CD4-positive, alpha-beta memory T cell (primary cell): ENCODE data around the gene PCSK6. TPM values are rescaled to one million over a fixed set of nuclear protein-coding genes. Genes with fewer than 3 reads are reported as not detected.

Experiments used
- CTCF ChIA-PET: fragments of 350-600 bp; sonication (Branson Sonifier 250); formaldehyde crosslinking; loops from one replicate; lab custom pipeline; 2021; ENCODE audit warnings: inconsistent platforms; ENCODE audit not compliant: partially characterized antibody; lab: Charles Lee
- POLR2A ChIA-PET: fragments of 350-600 bp; sonication (Branson Sonifier 250); formaldehyde crosslinking; loops from one replicate; lab custom pipeline; 2021; ENCODE audit not compliant: partially characterized antibody; lab: Charles Lee
- DNase-seq, 5 donors: peaks; one replicate each; pipeline versions ENCODE4 v3.0.0 to v3.0.0-alpha.2; 2020 to 2022; ENCODE audit warnings: mixed read lengths in 1 of 5
- H3K27ac ChIP-seq: one replicate; pipeline ENCODE4 v1.7.0; 2013; ENCODE audit warnings: low read depth, low read length
- H3K27me3 ChIP-seq: 2 replicates; pipeline ENCODE4 v1.7.0; 2013; ENCODE audit warnings: mild to moderate bottlenecking, low read length, moderate library complexity; ENCODE audit not compliant: insufficient read depth
- H3K36me3 ChIP-seq: 2 replicates; pipeline ENCODE4 v1.7.0; 2013; ENCODE audit warnings: mild to moderate bottlenecking, low read length, moderate library complexity; ENCODE audit not compliant: insufficient read depth
- H3K4me1 ChIP-seq: 2 replicates; pipeline ENCODE4 v1.7.0; 2013; ENCODE audit warnings: mild to moderate bottlenecking, low read length, moderate library complexity; ENCODE audit not compliant: insufficient read depth
- H3K4me3 ChIP-seq, 2 donors: one replicate each; pipeline ENCODE4 v1.7.0; 2013; ENCODE audit warnings: low read length in 2 of 2, mild to moderate bottlenecking in 1 of 2
- H3K9me3 ChIP-seq, 2 donors: one replicate each; pipeline ENCODE4 v1.7.0; 2013; ENCODE audit warnings: low read length in 2 of 2, control low read depth in 1 of 2; ENCODE audit not compliant: control insufficient read depth in 1 of 2
- H3K27ac Mint-ChIP-seq, 7 donors: one replicate each; pipeline ENCODE4 v1.8.0; 2020 to 2021; ENCODE audit warnings: mixed read lengths in 7 of 7, mild to moderate bottlenecking in 6 of 7, inconsistent platforms in 3 of 7, moderate library complexity in 3 of 7
- H3K27me3 Mint-ChIP-seq, 2 donors: one replicate each; pipeline ENCODE4 v1.8.0; 2020 to 2021; ENCODE audit warnings: mixed read lengths in 2 of 2
- H3K36me3 Mint-ChIP-seq, 2 donors: one replicate each; pipeline ENCODE4 v1.8.0; 2020 to 2021; ENCODE audit warnings: mixed read lengths in 2 of 2, inconsistent platforms in 1 of 2, mild to moderate bottlenecking in 1 of 2
- H3K4me1 Mint-ChIP-seq, 4 donors: one replicate each; pipeline ENCODE4 v1.8.0; 2020 to 2021; ENCODE audit warnings: mixed read lengths in 4 of 4, mild to moderate bottlenecking in 1 of 4
- H3K4me3 Mint-ChIP-seq, 8 donors: one replicate each; pipeline ENCODE4 v1.8.0; 2020 to 2021; ENCODE audit warnings: mixed read lengths in 8 of 8, mild to moderate bottlenecking in 7 of 8, moderate library complexity in 6 of 8, inconsistent platforms in 3 of 8
- H3K9me3 Mint-ChIP-seq, 8 donors: one replicate each; pipeline ENCODE4 v1.8.0; 2020 to 2021; ENCODE audit warnings: mixed read lengths in 8 of 8, mild to moderate bottlenecking in 5 of 8, inconsistent platforms in 3 of 8, moderate library complexity in 1 of 8
- intact Hi-C: fragments of 100-400 bp; cut with micrococcal nuclease; formaldehyde crosslinking; loops from one replicate; pipeline ENCODE4 v1.15.1; 2023
- polyA plus RNA-seq, 2 donors: library from polyadenylated mRNA; unstranded; fragments of 300-500 nt; fragmentation: Illumina TruSeq; gene quantifications; one replicate each; pipeline ENCODE4 v1.2.3, GENCODE V29; 2021
- total RNA-seq, 2 experiments: library from RNA; stranded (reverse); gene quantifications; one replicate each; pipeline ENCODE4 v1.2.3, GENCODE V29; 2021

The PCSK6 gene
- total and polyA plus RNA-seq, 4 experiments from 2014 or later, result 0.08 to 0.53 (median 0.32) TPM

DNA sequence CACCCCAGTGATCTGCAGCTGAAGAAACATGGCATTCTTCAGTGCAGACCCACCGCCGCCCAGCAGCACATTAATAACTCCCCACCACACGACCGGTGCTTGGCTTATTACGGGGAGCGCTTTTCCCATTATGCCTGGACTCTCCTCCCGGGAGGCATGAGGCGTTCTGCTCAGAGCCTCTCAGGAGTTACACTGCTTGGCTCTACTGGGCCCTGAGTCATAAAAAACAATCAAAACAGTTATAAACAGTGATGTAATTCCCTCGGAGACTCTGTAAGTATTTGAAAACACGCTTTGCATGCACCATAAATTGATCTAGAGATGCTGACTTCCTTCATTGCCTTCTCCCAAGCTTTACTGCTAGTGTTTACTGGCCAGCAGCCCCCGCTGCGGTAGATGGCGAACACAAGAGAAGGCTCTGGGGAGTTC is 117.3 kb downstream of the PCSK6 start:
- no peaks in the 10 kb centered on the region for H3K27me3 ChIP-seq
- H3K27ac ChIP-seq, result no peak overlapping the region
- Mint-ChIP-seq H3K4me3 (no peak overlapping the region), H3K27me3 (peaks cover 2 to 7% of the 10 kb centered on the region in 2 donors), H3K27ac (no peak overlapping the region), H3K9me3 (no peaks in the 10 kb centered on the region), H3K4me1 (peaks cover 0 to 1% (median under 1%) of the 10 kb centered on the region in 4 donors), H3K36me3 (no peaks in the 10 kb centered on the region)
- DNase-seq, result no peak
- no peaks in the 10 kb centered on the region for H3K36me3 ChIP-seq
- no peaks in the 10 kb centered on the region for H3K9me3 ChIP-seq
- intact Hi-C loops, result no loop called here
- no peak overlapping the region for H3K4me3 ChIP-seq
- H3K4me1 ChIP-seq, result no peaks in the 10 kb centered on the region
- ChIA-PET CTCF (no interaction called here), POLR2A (no interaction called here)

DNA sequence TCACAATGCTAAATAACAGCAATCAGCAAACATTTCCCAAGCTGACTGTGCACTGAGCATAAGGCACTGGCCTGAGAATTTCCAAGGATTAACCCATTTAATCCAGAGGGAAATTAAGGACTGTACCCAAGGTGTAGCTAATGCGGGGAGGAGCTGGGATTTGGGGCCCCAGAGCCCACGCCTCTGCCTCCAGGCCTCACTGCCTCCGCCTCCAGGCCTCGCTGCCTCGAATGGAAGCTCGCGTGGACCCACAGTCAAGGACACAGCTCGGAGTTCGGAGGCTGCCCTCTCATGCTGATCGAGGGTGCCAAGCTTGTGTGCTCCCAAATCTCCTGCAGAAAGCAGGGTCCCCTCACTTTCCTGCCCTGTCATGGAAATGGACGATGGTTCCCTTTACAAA is 118.0 kb downstream of the PCSK6 start:
- Mint-ChIP-seq H3K36me3 (no peaks in the 10 kb centered on the region), H3K4me3 (no peak overlapping the region), H3K27ac (no peak overlapping the region), H3K9me3 (no peaks in the 10 kb centered on the region), H3K27me3 (peaks cover 2 to 7% of the 10 kb centered on the region in 2 donors), H3K4me1 (peaks cover 0 to 1% (median under 1%) of the 10 kb centered on the region in 4 donors)
- no peak overlapping the region for H3K4me3 ChIP-seq
- no peak for DNase-seq
- H3K36me3 ChIP-seq, result no peaks in the 10 kb centered on the region
- no peak overlapping the region for H3K27ac ChIP-seq
- no peaks in the 10 kb centered on the region for H3K27me3 ChIP-seq
- H3K9me3 ChIP-seq, result no peaks in the 10 kb centered on the region
- no peaks in the 10 kb centered on the region for H3K4me1 ChIP-seq
- CTCF ChIA-PET, result no interaction called here
- intact Hi-C loops, result no loop called here
- POLR2A ChIA-PET, result no interaction called here

DNA sequence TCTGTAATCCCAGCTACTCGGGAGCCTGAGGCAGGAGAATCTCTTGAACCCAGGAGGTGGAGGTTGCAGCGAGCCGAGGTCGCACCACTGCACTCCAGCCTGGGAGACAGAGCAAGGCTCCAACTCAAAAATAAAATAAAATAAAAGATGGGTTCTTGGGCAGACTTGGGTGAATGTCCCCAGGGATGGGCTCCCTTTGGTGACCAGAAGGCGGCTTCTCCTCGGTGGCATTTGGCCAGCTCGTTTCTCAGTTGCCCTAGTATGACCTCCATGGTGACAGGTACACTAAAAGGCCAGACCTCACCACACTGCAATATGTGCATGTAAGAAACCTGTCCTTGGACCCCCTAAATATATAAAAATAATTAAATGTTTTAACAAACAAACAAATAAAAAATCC is 118.4 kb downstream of the PCSK6 start:
- peaks cover 2 to 7% of the 10 kb centered on the region in 2 donors for H3K27me3 Mint-ChIP-seq
- H3K4me1 ChIP-seq, result no peaks in the 10 kb centered on the region
- CTCF ChIA-PET, result no interaction called here

DNA sequence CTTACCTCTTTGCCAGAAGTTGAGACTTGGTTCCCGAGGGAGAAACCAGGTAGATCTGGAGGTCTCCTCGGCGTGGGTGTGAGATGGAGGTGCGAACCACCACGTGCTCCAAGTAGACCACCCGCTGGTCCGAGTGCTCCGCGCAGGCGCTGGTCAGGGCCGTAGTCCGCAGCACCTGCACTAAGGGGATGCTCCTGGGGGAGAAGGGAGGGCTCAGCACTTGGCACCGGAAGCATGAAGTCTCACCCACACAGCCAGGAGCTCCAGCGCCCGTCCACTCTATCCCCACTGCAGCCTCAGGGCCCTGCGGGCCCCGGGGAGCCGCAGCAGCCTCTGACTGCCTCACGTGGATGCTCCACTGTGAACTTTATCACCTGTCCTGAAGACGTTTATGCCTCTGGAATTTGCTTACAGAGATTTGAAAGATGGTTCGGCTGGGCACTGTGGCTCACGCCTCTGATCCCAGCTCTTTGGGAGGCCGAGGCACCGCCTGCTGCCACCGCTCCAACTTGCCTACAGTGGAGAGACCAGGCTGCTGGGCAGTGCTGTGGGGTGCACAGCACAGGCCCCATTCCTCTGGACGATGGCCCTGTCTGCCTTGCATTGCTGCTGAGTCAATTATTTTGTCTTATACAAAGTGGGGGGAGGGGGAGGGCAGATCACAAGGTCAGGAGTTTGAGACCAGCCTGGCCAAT is 119.0 kb downstream of the PCSK6 start:
- H3K36me3 ChIP-seq, result no peaks in the 10 kb centered on the region
- H3K27me3 ChIP-seq, result no peaks in the 10 kb centered on the region
- no peaks in the 10 kb centered on the region for H3K9me3 ChIP-seq
- DNase-seq, result no peak
- Mint-ChIP-seq H3K4me1 (peaks cover 0 to 1% (median under 1%) of the 10 kb centered on the region in 4 donors), H3K36me3 (no peaks in the 10 kb centered on the region), H3K27ac (no peak overlapping the region), H3K4me3 (no peak overlapping the region), H3K27me3 (peaks cover 2 to 7% of the 10 kb centered on the region in 2 donors), H3K9me3 (no peaks in the 10 kb centered on the region)
- no peak overlapping the region for H3K4me3 ChIP-seq
- CTCF ChIA-PET, result no interaction called here
- POLR2A ChIA-PET, result no interaction called here
- H3K27ac ChIP-seq, result no peak overlapping the region
- intact Hi-C loops, result no loop called here
- no peaks in the 10 kb centered on the region for H3K4me1 ChIP-seq

More for the DNA sequence above, 118.4 kb downstream of the PCSK6 start:
- Mint-ChIP-seq H3K27ac (no peak overlapping the region), H3K4me3 (no peak overlapping the region), H3K4me1 (peaks cover 0 to 1% (median under 1%) of the 10 kb centered on the region in 4 donors), H3K36me3 (no peaks in the 10 kb centered on the region), H3K9me3 (no peaks in the 10 kb centered on the region)
- Histone ChIP-seq H3K9me3 (no peaks in the 10 kb centered on the region), H3K27ac (no peak overlapping the region), H3K4me3 (no peak overlapping the region), H3K36me3 (no peaks in the 10 kb centered on the region), H3K27me3 (no peaks in the 10 kb centered on the region)
- no peak for DNase-seq
- intact Hi-C loops, result no loop called here
- POLR2A ChIA-PET, result no interaction called here

DNA sequence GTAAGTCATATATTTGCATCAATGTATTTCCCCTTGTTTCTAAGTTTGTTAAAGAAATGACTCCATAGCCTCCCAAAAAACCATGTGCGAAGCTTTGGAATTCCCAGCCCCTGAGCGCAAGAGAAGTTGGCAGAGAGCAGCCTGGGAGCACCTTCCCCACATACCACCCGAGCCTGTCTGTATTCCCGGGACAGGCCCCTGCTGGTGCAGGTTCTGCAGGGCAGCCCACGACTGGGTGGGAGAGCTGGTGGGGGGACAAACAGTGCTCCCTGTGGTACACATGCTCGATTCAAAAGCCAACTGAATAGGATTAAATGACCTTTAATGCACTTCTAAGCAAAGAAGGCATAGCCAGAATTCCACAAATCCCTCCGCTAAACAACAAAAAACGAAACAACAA is 119.8 kb downstream of the PCSK6 start:
- no peak overlapping the region for H3K27ac Mint-ChIP-seq
- peaks cover 0 to 1% (median under 1%) of the 10 kb centered on the region in 4 donors for H3K4me1 Mint-ChIP-seq
- no peak overlapping the region for H3K4me3 Mint-ChIP-seq
- intact Hi-C loops, result no loop called here
- POLR2A ChIA-PET, result no interaction called here
- H3K36me3 Mint-ChIP-seq, result no peaks in the 10 kb centered on the region
- CTCF ChIA-PET, result no interaction called here
- H3K27me3 Mint-ChIP-seq, result peaks cover 2 to 7% of the 10 kb centered on the region in 2 donors
- H3K9me3 Mint-ChIP-seq, result peaks cover 0 to 3% (median under 1%) of the 10 kb centered on the region in 8 donors
- H3K27ac ChIP-seq, result no peak overlapping the region
- no peaks in the 10 kb centered on the region for H3K4me1 ChIP-seq
- no peaks in the 10 kb centered on the region for H3K9me3 ChIP-seq
- no peak overlapping the region for H3K4me3 ChIP-seq
- no peak for DNase-seq
- H3K27me3 ChIP-seq, result no peaks in the 10 kb centered on the region
- no peaks in the 10 kb centered on the region for H3K36me3 ChIP-seq

DNA sequence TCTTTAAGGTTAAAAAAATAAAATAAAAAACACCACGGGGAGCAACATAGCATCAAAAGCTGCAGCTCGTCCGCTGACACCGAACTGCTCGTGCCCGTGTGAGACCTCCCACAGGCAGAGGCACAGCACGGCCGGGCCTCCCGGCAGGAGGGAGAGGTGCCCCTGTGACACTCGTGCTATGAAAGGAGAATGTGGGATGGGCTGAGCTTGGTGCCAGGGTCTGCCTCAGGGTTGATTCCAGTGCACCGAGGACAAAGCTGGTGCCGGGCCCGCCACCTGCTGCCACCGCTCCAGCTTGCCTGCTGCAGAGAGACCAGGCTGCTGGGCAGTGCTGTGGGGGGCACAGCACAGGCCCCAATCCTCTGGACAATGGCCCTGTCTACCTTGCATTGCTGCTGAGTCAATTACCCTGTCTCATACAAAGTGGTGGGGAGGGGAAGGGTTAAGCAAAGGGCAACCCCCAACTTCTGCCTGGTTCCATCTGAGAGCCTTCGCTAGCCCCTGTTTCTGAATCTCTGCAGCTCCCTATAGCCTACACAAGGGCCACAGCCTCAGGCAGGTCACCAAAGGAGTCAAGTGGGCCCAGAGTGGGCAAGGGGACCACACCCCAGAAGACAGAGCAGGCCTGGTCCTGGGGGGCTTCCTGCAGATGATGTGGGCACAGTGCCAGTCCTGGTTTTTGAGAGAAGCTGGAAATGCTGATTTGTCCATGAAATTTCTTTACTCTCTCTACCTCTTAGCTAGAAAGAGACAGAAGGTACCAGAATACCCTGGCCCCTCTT is 120.5 kb downstream of the PCSK6 start:
- Histone ChIP-seq H3K27ac (no peak overlapping the region), H3K4me1 (no peaks in the 10 kb centered on the region), H3K9me3 (no peaks in the 10 kb centered on the region), H3K4me3 (no peak overlapping the region), H3K27me3 (no peaks in the 10 kb centered on the region), H3K36me3 (no peaks in the 10 kb centered on the region)
- ChIA-PET POLR2A (no interaction called here), CTCF (no interaction called here)
- Mint-ChIP-seq H3K4me1 (peaks cover 0 to 1% (median under 1%) of the 10 kb centered on the region in 4 donors), H3K36me3 (no peaks in the 10 kb centered on the region), H3K27me3 (peaks cover under 1 to 5% of the 10 kb centered on the region in 2 donors), H3K9me3 (peaks cover 0 to 8% (median 2%) of the 10 kb centered on the region in 8 donors), H3K4me3 (no peak overlapping the region), H3K27ac (no peak overlapping the region)
- DNase-seq, result no peak
- intact Hi-C loops, result no loop called here

DNA sequence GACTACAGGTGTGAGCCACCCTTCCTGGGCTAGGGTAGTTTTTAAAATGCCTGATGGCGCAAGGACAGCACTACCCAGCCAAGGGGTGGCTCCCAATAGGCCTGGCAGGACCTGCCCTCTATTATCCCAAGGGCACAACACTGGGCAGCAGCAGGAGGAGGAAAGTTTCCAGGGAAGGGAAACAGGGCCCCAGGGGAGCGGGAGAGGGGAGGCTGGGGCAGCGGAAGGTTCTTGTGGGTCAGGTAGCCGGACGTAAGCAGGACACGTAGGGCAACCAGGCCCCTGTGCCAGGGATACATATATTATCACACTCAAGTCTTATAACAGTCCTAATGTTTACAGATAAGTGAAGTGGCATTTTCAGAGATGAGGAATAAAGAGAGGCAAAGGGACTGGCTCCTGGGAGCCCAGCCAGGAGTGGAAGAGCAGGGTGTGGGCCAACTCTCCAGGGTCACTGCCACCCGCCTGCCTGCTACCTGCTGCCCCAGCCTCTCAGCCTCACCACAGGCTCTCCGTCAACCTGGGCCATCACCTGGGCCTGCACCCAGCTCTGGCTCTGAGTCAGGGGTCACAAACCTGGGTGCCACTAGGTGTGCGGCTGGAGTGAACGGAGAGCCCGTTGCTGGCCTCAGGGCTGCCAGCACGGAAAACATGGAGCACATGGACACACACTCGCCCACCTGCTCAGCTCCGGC is 121.3 kb downstream of the PCSK6 start:
- H3K27ac ChIP-seq, result no peak overlapping the region
- peaks cover 0 to 1% (median under 1%) of the 10 kb centered on the region in 4 donors for H3K4me1 Mint-ChIP-seq
- H3K9me3 ChIP-seq, result no peaks in the 10 kb centered on the region
- no peaks in the 10 kb centered on the region for H3K27me3 ChIP-seq
- no peak overlapping the region for H3K27ac Mint-ChIP-seq
- POLR2A ChIA-PET, result no interaction called here
- DNase-seq, result no peak
- peaks cover 0 to 10% (median 2%) of the 10 kb centered on the region in 8 donors for H3K9me3 Mint-ChIP-seq
- H3K36me3 ChIP-seq, result no peaks in the 10 kb centered on the region
- H3K4me3 Mint-ChIP-seq, result no peak overlapping the region
- H3K4me3 ChIP-seq, result no peak overlapping the region
- no peaks in the 10 kb centered on the region for H3K4me1 ChIP-seq
- CTCF ChIA-PET, result no interaction called here
- intact Hi-C loops, result no loop called here
- H3K27me3 Mint-ChIP-seq, result peaks cover 0 to 5% of the 10 kb centered on the region in 2 donors
- H3K36me3 Mint-ChIP-seq, result no peaks in the 10 kb centered on the region
